Rectal smooth muscle tissue (tissue), 1 donor: ENCODE results near the gene ASCC1.
"Not testable (repeated sequence)": the region's sequence is repeated elsewhere in the genome, so short reads cannot be mapped to it uniquely, and the experiment has no call there.

ENCODE experiments used
- H3K27ac ChIP-seq: one replicate; pipeline ENCODE4 v1.7.0; 2013; ENCODE audit warnings: low read depth, low read length, inconsistent platforms
- H3K27me3 ChIP-seq: one replicate; pipeline ENCODE4 v1.7.0; 2013; ENCODE audit warnings: low read length; ENCODE audit not compliant: control insufficient read depth, insufficient read depth
- H3K36me3 ChIP-seq: one replicate; pipeline ENCODE4 v1.7.0; 2013; ENCODE audit warnings: low read length; ENCODE audit not compliant: control insufficient read depth, insufficient read depth
- H3K4me1 ChIP-seq: one replicate; pipeline ENCODE4 v1.7.0; 2013; ENCODE audit warnings: low read length; ENCODE audit not compliant: control insufficient read depth, insufficient read depth
- H3K4me3 ChIP-seq: one replicate; pipeline ENCODE4 v1.7.0; 2013; ENCODE audit warnings: low read length
- H3K9ac ChIP-seq: one replicate; pipeline ENCODE4 v1.7.0; 2013; ENCODE audit warnings: low read length

ASCC1 gene

DNA sequence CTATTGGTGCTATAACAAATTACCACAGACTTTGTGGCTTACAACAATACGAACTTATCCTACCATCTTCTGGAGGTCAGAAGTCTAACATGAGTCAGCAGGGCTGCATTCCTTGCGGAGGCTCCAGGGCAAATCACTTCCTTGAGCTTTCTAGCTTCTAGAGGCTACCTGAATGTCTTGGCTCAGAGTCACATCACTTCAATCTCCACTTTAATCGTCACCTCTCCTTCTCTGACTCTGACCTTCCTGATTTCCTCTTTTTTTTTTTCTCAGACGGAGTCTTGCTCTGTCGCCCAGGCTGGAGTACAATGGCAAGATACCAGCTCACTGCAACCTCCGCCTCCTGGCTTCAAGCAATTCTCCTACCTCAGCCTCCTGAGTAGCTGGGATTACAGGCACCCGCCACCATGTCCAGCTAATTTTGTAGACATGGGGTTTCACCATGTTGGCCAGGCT lies 44.9 kb downstream of the ASCC1 start:
- H3K27ac ChIP-seq, result no peak overlapping the region
- H3K9ac ChIP-seq, result no peak overlapping the region
- H3K4me1 ChIP-seq, result no peaks in the 10 kb centered on the region
- H3K4me3 ChIP-seq, result no peak overlapping the region
- H3K27me3 ChIP-seq, result no peaks in the 10 kb centered on the region
- H3K36me3 ChIP-seq, result no peaks in the 10 kb centered on the region

- H3K4me1 ChIP-seq, result no peaks in the 10 kb centered on the region
- H3K27me3 ChIP-seq, result no peaks in the 10 kb centered on the region
- H3K4me3 ChIP-seq, result no peak overlapping the region
- no peak overlapping the region for H3K9ac ChIP-seq
- no peak overlapping the region for H3K27ac ChIP-seq
- no peaks in the 10 kb centered on the region for H3K36me3 ChIP-seq
These were observed 45.3 kb downstream of the ASCC1 start for GRCh38 chr10:72170733-72171132.

DNA sequence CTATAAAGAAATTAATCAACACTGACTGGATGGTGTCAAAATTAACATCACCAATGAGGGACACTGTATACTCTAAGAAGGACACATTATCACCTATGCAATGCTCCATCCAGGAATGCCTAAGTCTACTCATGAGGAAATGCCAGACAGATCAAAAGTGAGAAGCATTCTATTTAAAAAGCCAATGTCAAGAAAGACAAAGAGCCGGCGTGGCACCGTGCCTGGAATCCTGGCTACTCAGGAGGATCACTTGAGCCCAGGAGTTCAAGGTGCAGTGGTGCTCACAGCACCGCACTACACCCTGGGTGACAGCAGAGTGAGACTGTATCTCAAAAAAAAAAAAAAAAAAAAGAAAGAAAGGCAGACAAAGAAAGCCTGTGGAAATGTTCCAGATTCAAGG lies 45.8 kb downstream of the ASCC1 start:
- no peaks in the 10 kb centered on the region for H3K27me3 ChIP-seq

GRCh38 chr10:72167118-72167517 lies 49.0 kb downstream of the ASCC1 start:
- no peak overlapping the region for H3K4me3 ChIP-seq

More for the DNA sequence above, 45.8 kb downstream of the ASCC1 start:
- Histone ChIP-seq H3K9ac (no peak overlapping the region), H3K4me3 (no peak overlapping the region), H3K27ac (no peak overlapping the region), H3K36me3 (no peaks in the 10 kb centered on the region), H3K4me1 (no peaks in the 10 kb centered on the region)

GRCh38 chr10:72164617-72165016 lies 51.5 kb downstream of the ASCC1 start:
- Histone ChIP-seq H3K27me3 (no peaks in the 10 kb centered on the region), H3K9ac (no peak overlapping the region), H3K36me3 (no peaks in the 10 kb centered on the region), H3K27ac (no peak overlapping the region), H3K4me1 (no peaks in the 10 kb centered on the region), H3K4me3 (no peak overlapping the region)

More at GRCh38 chr10:72167118-72167517, 49.0 kb downstream of the ASCC1 start:
- Histone ChIP-seq H3K36me3 (no peaks in the 10 kb centered on the region), H3K4me1 (no peaks in the 10 kb centered on the region), H3K27me3 (no peaks in the 10 kb centered on the region), H3K9ac (no peak overlapping the region), H3K27ac (no peak overlapping the region)

DNA sequence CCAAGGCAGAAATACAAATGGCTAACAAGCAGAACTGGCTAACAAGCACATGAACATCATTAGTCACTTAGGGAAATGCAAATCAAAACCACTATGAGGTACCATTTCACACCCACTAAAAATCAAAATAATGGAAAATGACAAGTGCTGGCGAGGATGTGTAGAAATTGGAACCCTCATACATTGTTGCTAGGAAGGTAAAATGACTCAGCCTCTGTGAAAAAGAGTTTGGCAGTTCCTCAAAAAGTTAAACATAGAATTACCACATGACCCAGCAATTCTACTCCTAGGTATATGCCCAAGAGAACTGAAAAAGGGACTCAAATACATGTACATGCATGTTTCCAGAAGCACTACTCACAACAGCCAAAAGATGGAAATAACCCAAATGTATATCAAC lies 53.1 kb downstream of the ASCC1 start:
- no peaks in the 10 kb centered on the region for H3K27me3 ChIP-seq
- H3K4me3 ChIP-seq, result no peak overlapping the region
- H3K4me1 ChIP-seq, result no peaks in the 10 kb centered on the region
- H3K36me3 ChIP-seq, result no peaks in the 10 kb centered on the region
- no peak overlapping the region for H3K27ac ChIP-seq
- H3K9ac ChIP-seq, result no peak overlapping the region

GRCh38 chr10:72158176-72158575 lies 57.9 kb downstream of the ASCC1 start:
- Histone ChIP-seq H3K27ac (no peak overlapping the region), H3K4me1 (no peaks in the 10 kb centered on the region), H3K9ac (no peak overlapping the region), H3K4me3 (no peak overlapping the region), H3K27me3 (no peaks in the 10 kb centered on the region), H3K36me3 (no peaks in the 10 kb centered on the region)

- no peaks in the 10 kb centered on the region for H3K27me3 ChIP-seq
- H3K4me3 ChIP-seq, result no peak overlapping the region
- H3K36me3 ChIP-seq, result no peaks in the 10 kb centered on the region
- no peak overlapping the region for H3K27ac ChIP-seq
- no peaks in the 10 kb centered on the region for H3K4me1 ChIP-seq
- no peak overlapping the region for H3K9ac ChIP-seq
These were observed 59.9 kb downstream of the ASCC1 start for GRCh38 chr10:72156223-72156622.

DNA sequence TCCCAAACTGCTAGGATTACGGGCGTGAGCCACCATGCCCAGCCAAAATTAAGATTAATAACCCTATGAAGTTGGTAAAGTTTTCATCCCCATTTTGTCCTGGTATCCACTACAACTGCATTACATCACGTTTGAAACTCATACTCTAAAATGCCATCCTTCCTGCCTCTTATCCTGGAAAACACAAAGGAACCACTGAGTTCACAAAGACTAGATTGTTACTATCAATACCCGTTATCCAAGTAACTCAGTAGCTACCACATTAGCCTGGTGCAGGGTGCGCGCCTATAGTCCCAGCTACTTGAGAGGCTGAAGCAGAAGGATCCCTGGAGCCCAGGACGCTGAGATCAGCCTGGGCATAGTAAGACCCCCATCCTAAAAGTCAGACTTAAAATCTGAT lies 63.8 kb downstream of the ASCC1 start:
- Histone ChIP-seq H3K36me3 (no peaks in the 10 kb centered on the region), H3K27ac (no peak overlapping the region), H3K27me3 (no peaks in the 10 kb centered on the region), H3K9ac (no peak overlapping the region), H3K4me1 (no peaks in the 10 kb centered on the region), H3K4me3 (no peak overlapping the region)

GRCh38 chr10:72150746-72151478 lies 65.2 kb downstream of the ASCC1 start:
- not testable (repeated sequence) for H3K4me1 ChIP-seq, H3K9ac ChIP-seq, H3K27ac ChIP-seq, H3K4me3 ChIP-seq, H3K27me3 ChIP-seq, H3K36me3 ChIP-seq

DNA sequence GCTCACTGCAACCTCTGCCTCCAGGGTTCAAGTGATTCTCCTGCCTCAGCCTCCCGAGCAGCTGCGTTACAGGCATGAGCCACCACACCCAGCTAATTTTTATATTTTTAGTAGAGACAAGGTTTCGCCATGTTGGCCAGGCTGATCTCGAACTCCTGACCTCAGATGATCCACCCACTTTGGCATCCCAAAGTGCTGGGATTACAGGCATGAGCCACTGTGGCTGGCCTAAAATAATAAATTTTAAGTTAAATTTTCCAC lies 68.8 kb downstream of the ASCC1 start:
- not testable (repeated sequence) for H3K4me1 ChIP-seq, H3K4me3 ChIP-seq, H3K27me3 ChIP-seq, H3K27ac ChIP-seq, H3K36me3 ChIP-seq, H3K9ac ChIP-seq

- H3K27me3 ChIP-seq, result no peaks in the 10 kb centered on the region
- H3K27ac ChIP-seq, result no peak overlapping the region
- H3K4me3 ChIP-seq, result no peak overlapping the region
- no peak overlapping the region for H3K9ac ChIP-seq
- no peaks in the 10 kb centered on the region for H3K4me1 ChIP-seq
- no peaks in the 10 kb centered on the region for H3K36me3 ChIP-seq
These were observed 69.3 kb downstream of the ASCC1 start for GRCh38 chr10:72146559-72147323.

DNA sequence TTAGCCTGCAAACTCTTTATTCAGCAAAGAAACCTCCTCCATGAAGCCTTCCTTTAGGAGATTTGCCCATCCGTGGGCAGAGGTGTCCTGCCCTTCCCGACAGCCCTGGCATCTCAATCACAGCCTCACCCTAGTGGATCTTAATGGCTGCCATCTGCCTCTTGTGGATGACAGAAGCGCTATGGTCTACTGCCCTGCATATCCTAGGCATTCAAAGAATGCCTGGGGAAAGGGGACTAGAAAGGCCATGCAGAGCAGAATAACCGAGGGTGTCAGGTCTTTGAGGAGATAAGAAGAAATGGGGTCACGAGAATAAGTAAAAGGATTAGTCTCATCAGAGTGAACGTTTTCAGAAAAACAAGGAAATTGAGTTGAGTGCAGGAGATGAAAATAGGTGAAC lies 70.0 kb downstream of the ASCC1 start:
- Histone ChIP-seq H3K27ac (no peak overlapping the region), H3K27me3 (no peaks in the 10 kb centered on the region), H3K9ac (no peak overlapping the region), H3K4me1 (no peaks in the 10 kb centered on the region), H3K4me3 (no peak overlapping the region), H3K36me3 (no peaks in the 10 kb centered on the region)
